ENCODE measurements around the gene DPEP3. TPM values are rescaled to one million over a fixed set of nuclear protein-coding genes. Genes with fewer than 3 reads are reported as not detected.

The DPEP3 gene
- total RNA-seq, 4 donors from 2014 or later, result 0.14 TPM; not detected in 3

- H3K4me1 ChIP-seq, result peaks cover 0 to 11% of the 10 kb centered on the region in 2 donors
- H3K27me3 ChIP-seq, result no peaks in the 10 kb centered on the region
- TF ChIP-seq CTCF (IDR thresholded peaks at IDR 0.05) (peak; percentile 96 to 99 (median 97)), POLR2A (IDR thresholded peaks at IDR 0.05) (peak in 1 of 2 donors; percentile 35)
- DNase-seq, result peak; percentile 72 to 77
- H3K36me3 ChIP-seq, result no peaks in the 10 kb centered on the region
- H3K27ac ChIP-seq, result peak overlapping the region; percentile 45 to 74
- H3K9me3 ChIP-seq, result no peaks in the 10 kb centered on the region
- intact Hi-C loops (cut with DNase I; ENCODE audit: low total_unique reads), result no loop called here
- peak overlapping the region; percentile 14 to 25 for H3K4me3 ChIP-seq
These were observed 13.1 kb upstream of the DPEP3 start for GRCh38 chr16:67993207-67994039.

GRCh38 chr16:67992661-67993206 lies 12.4 kb upstream of the DPEP3 start:
- Histone ChIP-seq H3K27ac (peak overlapping the region in 1 of 2 donors; percentile 74), H3K9me3 (no peaks in the 10 kb centered on the region), H3K4me3 (peak overlapping the region in 1 of 2 donors; percentile 25), H3K4me1 (peaks cover 0 to 11% of the 10 kb centered on the region in 2 donors), H3K27me3 (no peaks in the 10 kb centered on the region), H3K36me3 (no peaks in the 10 kb centered on the region)
- no peak for DNase-seq
- TF ChIP-seq POLR2A (IDR thresholded peaks at IDR 0.05) (no peak), CTCF (IDR thresholded peaks at IDR 0.05) (no peak)
- intact Hi-C loops (cut with DNase I; ENCODE audit: low total_unique reads), result no loop called here

- no peak for DNase-seq
- no peak overlapping the region for H3K4me3 ChIP-seq
- H3K27ac ChIP-seq, result no peak overlapping the region
- H3K4me1 ChIP-seq, result peaks cover 0 to 11% of the 10 kb centered on the region in 2 donors
- no peaks in the 10 kb centered on the region for H3K9me3 ChIP-seq
- H3K27me3 ChIP-seq, result no peaks in the 10 kb centered on the region
- no peaks in the 10 kb centered on the region for H3K36me3 ChIP-seq
- intact Hi-C loops (cut with DNase I; ENCODE audit: low total_unique reads), result no loop called here
- TF ChIP-seq POLR2A (IDR thresholded peaks at IDR 0.05), result no peak
- no peak for TF ChIP-seq CTCF (IDR thresholded peaks at IDR 0.05)
These were observed 9.7 kb upstream of the DPEP3 start for GRCh38 chr16:67990018-67990386.

GRCh38 chr16:67989322-67990017 lies 9.2 kb upstream of the DPEP3 start:
- intact Hi-C loops (cut with DNase I; ENCODE audit: low total_unique reads), result no loop called here
- no peaks in the 10 kb centered on the region for H3K9me3 ChIP-seq

More at GRCh38 chr16:67989322-67990017, 9.2 kb upstream of the DPEP3 start:
- H3K4me1 ChIP-seq, result peaks cover 0 to 11% of the 10 kb centered on the region in 2 donors
- H3K36me3 ChIP-seq, result no peaks in the 10 kb centered on the region
- TF ChIP-seq POLR2A (IDR thresholded peaks at IDR 0.05) (no peak), CTCF (IDR thresholded peaks at IDR 0.05) (no peak)
- no peak overlapping the region for H3K4me3 ChIP-seq
- H3K27ac ChIP-seq, result no peak overlapping the region
- H3K27me3 ChIP-seq, result no peaks in the 10 kb centered on the region
- DNase-seq, result no peak

Measured in uterus (tissue), 4 donors.